ENCODE measurements around the gene AK5. TPM values are rescaled to one million over a fixed set of nuclear protein-coding genes. Genes with fewer than 3 reads are reported as not detected.
A peak's percentile ranks its signal among the peaks of the same experiment; 100 is the strongest.

Gene AK5
- total RNA-seq, 1 donor from 2014 or later: not detected

DNA sequence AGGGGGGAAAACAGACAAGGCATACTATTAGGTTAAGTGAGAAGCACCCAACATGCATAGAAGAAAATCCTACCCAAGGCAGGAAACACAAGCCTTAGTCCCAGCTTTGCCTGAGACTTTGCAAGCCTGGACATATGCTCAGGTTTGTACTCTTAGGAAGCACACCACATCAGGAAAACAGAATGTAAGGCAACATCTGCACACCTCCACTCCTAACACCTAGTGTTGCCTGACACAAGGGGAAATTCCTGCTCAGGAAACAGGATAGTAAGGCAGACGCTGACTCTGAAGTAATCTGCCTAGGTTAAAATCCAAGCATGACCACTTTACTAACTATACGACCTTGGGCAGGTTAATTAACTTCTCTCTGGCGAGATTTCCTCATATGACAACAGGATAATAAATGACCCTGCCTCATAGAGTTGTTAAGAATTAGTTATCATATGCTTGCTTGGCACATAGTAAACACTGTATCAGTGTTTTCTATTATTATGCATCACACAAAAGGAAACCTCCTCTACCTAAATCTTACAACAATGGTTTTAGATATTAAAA is 280.9 kb downstream of the AK5 start:
- H3K27me3 Mint-ChIP-seq (ENCODE audit: low read depth): no peaks in the 10 kb centered on the region
- no peak overlapping the region for H3K4me3 Mint-ChIP-seq
- H3K9me3 Mint-ChIP-seq: peaks cover 12% of the 10 kb centered on the region
- TF ChIP-seq, protein P1, sequence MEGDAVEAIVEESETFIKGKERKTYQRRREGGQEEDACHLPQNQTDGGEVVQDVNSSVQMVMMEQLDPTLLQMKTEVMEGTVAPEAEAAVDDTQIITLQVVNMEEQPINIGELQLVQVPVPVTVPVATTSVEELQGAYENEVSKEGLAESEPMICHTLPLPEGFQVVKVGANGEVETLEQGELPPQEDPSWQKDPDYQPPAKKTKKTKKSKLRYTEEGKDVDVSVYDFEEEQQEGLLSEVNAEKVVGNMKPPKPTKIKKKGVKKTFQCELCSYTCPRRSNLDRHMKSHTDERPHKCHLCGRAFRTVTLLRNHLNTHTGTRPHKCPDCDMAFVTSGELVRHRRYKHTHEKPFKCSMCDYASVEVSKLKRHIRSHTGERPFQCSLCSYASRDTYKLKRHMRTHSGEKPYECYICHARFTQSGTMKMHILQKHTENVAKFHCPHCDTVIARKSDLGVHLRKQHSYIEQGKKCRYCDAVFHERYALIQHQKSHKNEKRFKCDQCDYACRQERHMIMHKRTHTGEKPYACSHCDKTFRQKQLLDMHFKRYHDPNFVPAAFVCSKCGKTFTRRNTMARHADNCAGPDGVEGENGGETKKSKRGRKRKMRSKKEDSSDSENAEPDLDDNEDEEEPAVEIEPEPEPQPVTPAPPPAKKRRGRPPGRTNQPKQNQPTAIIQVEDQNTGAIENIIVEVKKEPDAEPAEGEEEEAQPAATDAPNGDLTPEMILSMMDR (IDR thresholded peaks at IDR 0.05; ENCODE audit: unreplicated experiment): no peak
- peaks cover 34% of the 10 kb centered on the region for H3K36me3 Mint-ChIP-seq
- H3K4me1 Mint-ChIP-seq: peaks cover 7% of the 10 kb centered on the region
- DNase-seq (ENCODE audit: low spot score in 2 of 2, unreplicated experiment in 2 of 2): no peak
- no peak overlapping the region for H3K27ac Mint-ChIP-seq

DNA sequence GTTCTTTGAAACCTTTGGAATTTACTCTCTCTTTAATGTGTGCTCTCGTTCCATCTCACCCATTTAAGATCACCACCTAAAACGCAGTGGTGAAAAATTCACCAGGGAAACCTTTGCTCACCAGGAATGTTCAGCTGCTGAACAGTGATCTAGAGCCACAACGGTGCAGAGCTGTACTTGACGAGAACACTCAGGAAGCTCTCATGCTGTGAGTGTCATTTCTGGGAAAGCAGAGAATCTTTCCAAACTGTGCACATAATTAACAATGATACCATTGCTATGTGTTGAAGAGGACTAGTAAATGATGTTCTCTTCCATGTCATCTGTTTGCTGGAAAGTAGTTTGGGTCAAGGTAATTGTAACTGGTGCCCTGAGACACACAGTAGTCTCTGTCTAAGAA is 283.5 kb downstream of the AK5 start:
- Mint-ChIP-seq H3K36me3 (peaks cover 35% of the 10 kb centered on the region), H3K4me1 (peaks cover 7% of the 10 kb centered on the region), H3K27ac (no peak overlapping the region), H3K4me3 (no peak overlapping the region), H3K27me3 (ENCODE audit: low read depth) (no peaks in the 10 kb centered on the region), H3K9me3 (no peaks in the 10 kb centered on the region)
- TF ChIP-seq, protein P1 (IDR thresholded peaks at IDR 0.05; ENCODE audit: unreplicated experiment): no peak
- no peak for DNase-seq (ENCODE audit: low spot score in 2 of 2, unreplicated experiment in 2 of 2)

DNA sequence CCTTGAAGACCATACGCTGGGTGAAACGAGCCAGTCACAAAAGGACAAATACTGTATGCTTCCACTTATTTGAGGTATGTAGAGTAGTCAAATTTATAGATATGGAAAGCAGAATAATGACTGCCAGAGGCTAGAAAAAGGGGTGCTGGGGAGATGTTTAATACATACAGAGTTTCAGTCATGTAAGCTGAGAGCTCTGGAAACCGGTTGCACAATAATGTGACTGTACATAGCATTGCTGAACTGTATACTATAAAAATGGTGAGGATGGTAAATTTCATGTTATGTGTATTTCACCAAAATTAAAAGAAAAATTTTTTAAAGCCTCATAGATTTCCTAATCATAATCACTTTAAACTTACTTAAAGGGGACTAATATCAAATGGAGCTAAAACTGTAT is 289.8 kb downstream of the AK5 start:
- Mint-ChIP-seq H3K27ac (no peak overlapping the region), H3K9me3 (no peaks in the 10 kb centered on the region), H3K4me3 (no peak overlapping the region), H3K36me3 (peaks cover 54% of the 10 kb centered on the region), H3K4me1 (no peaks in the 10 kb centered on the region), H3K27me3 (ENCODE audit: low read depth) (no peaks in the 10 kb centered on the region)
- TF ChIP-seq, protein P1 (IDR thresholded peaks at IDR 0.05; ENCODE audit: unreplicated experiment): no peak
- no peak for DNase-seq (ENCODE audit: low spot score in 2 of 2, unreplicated experiment in 2 of 2)

DNA sequence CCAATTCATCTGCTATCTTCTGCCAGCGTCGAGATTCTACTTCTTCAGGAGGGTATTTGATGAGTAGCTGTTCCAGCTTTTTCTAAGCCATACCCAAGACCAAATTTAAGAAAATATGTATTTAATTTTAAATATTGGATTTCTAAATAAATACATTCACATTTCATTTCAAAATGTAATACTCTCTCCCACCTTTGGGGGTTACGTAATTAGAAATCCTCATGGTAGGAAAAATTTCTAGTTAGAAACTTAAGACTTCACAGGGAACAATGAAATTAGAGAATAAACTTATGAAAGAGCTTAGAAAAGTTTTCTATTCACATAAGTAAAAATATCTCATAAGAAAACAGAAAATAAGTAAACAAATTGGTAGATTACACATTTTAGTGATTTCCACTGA is 297.7 kb downstream of the AK5 start:
- Mint-ChIP-seq H3K36me3 (peaks cover 19% of the 10 kb centered on the region), H3K9me3 (no peaks in the 10 kb centered on the region), H3K4me3 (no peak overlapping the region), H3K27ac (no peak overlapping the region), H3K27me3 (ENCODE audit: low read depth) (no peaks in the 10 kb centered on the region), H3K4me1 (no peaks in the 10 kb centered on the region)
- TF ChIP-seq, protein P1 (IDR thresholded peaks at IDR 0.05; ENCODE audit: unreplicated experiment): peak; percentile 53
- no peak for DNase-seq (ENCODE audit: low spot score in 2 of 2, unreplicated experiment in 2 of 2)

DNA sequence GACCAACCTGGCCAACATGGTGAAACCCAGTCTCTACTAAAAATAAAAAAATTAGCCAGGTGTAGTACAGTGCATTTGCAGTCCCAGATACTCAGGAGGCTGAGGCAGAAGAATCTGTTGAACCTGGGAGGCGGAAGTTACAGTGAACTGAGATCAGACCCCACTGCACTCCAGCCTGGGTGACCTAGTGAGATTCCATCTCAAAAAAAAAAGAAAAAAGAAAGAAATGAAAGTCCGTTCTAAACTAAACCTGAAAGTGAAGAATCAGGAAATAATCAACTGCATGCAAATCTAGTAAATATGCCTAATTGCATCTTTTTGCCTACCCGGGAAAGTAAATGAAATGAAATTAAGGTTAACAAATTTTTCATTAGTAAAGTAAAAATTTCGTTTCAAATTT is 301.1 kb downstream of the AK5 start:
- no peak overlapping the region for H3K27ac Mint-ChIP-seq
- TF ChIP-seq, protein P1 (IDR thresholded peaks at IDR 0.05; ENCODE audit: unreplicated experiment): no peak
- no peaks in the 10 kb centered on the region for H3K9me3 Mint-ChIP-seq
- H3K36me3 Mint-ChIP-seq: peaks cover 18% of the 10 kb centered on the region
- no peaks in the 10 kb centered on the region for H3K27me3 Mint-ChIP-seq (ENCODE audit: low read depth)
- H3K4me1 Mint-ChIP-seq: no peaks in the 10 kb centered on the region
- DNase-seq (ENCODE audit: low spot score in 2 of 2, unreplicated experiment in 2 of 2): no peak
- no peak overlapping the region for H3K4me3 Mint-ChIP-seq

DNA sequence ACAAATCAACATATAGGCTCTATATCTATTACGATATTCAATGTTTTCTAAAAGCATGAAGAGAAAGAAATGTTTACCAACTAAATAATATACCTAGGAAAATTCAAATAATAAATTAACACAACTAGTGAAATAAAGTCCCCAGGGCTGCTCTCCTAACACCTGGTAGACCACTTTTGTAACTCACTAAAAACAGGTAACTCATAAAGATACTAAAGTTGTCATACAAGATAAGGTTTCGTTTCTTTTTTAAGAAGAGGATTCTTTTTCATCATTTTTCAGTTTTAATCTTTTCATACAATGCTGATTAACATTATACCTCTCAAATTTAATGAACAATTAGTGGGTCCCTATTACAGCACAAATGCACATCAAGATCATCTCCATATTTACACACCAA is 301.7 kb downstream of the AK5 start:
- H3K27ac Mint-ChIP-seq: no peak overlapping the region
- H3K4me3 Mint-ChIP-seq: no peak overlapping the region
- peaks cover 23% of the 10 kb centered on the region for H3K36me3 Mint-ChIP-seq
- DNase-seq (ENCODE audit: low spot score in 2 of 2, unreplicated experiment in 2 of 2): no peak
- H3K27me3 Mint-ChIP-seq (ENCODE audit: low read depth): no peaks in the 10 kb centered on the region
- TF ChIP-seq, protein P1 (IDR thresholded peaks at IDR 0.05; ENCODE audit: unreplicated experiment): no peak
- no peaks in the 10 kb centered on the region for H3K9me3 Mint-ChIP-seq
- no peaks in the 10 kb centered on the region for H3K4me1 Mint-ChIP-seq
